ENCODE measurements around the gene MRPS7.

Gene MRPS7

DNA sequence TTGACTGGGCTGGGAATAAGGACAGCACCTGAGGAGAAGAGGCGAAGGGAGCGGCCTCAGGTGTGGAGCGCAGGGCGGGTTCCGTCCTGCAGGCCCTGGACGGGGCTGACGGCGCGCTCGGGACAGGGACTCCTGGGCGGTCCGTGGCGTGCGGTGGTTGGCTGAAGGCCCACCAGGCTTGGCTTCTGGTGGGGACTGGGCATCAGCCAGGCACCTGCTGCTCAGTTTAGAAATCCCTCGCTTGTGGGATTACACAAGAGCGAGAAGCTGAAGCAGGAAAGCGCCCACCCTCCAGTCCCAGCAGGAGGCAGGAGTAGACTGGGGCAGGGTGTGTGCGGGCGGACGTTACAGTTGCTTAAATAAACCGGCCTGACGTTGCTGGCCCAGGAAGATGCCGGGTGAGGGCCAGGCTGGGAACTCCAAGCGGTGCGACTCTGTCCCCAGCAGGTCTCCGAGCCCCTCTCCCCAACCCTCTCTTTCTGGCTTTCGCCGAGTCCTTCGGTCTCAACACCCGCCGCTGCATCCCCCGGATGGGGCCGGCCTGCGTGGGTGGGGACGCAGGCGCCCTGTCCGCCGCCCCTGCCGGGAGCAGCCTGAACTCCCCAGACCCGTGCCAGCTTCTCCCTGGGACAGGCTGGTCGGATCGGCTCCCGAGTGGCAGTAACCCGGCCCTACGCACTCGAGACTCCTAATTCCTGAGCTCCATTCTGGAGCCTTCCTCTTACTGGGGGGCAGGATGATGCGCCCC lies 8.7 kb downstream of the MRPS7 start:
- Histone ChIP-seq H3K4me3 (ENCODE audit: low read depth in 1 of 2, low read length in 1 of 2) (peak overlapping the region; percentile 85 to 88), H3K4me1 (ENCODE audit: control insufficient read depth in 1 of 2, insufficient read depth in 1 of 2, low read depth in 1 of 2, low read length in 1 of 2) (peaks cover 60 to 73% of the 10 kb centered on the region in 2 experiments), H3K27ac (peak overlapping the region; percentile 87), H3K9me3 (no peaks in the 10 kb centered on the region), H3K36me3 (no peaks in the 10 kb centered on the region), H3K27me3 (no peaks in the 10 kb centered on the region)
- TF ChIP-seq, protein P1, sequence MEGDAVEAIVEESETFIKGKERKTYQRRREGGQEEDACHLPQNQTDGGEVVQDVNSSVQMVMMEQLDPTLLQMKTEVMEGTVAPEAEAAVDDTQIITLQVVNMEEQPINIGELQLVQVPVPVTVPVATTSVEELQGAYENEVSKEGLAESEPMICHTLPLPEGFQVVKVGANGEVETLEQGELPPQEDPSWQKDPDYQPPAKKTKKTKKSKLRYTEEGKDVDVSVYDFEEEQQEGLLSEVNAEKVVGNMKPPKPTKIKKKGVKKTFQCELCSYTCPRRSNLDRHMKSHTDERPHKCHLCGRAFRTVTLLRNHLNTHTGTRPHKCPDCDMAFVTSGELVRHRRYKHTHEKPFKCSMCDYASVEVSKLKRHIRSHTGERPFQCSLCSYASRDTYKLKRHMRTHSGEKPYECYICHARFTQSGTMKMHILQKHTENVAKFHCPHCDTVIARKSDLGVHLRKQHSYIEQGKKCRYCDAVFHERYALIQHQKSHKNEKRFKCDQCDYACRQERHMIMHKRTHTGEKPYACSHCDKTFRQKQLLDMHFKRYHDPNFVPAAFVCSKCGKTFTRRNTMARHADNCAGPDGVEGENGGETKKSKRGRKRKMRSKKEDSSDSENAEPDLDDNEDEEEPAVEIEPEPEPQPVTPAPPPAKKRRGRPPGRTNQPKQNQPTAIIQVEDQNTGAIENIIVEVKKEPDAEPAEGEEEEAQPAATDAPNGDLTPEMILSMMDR (IDR thresholded peaks at IDR 0.05), result no peak

DNA sequence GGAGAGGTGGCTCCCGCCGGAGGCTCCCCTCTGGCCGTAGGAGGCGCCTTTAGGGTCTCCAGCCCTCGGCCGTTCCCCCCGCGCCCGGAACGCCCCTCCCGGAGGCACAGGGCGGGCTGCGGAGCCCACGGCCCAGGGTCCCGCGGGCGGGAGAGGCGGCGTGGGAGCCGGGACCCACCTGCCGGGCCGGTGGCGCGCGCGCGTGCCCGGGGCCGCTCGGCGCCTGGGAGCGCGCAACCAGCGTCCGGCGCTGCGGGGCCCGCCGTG lies 9.2 kb downstream of the MRPS7 start, which contains the start of gene MIF4GD:
TSS of gene MIF4GD (minus strand) at position 266 of the 267 bp plus-strand sequence. CDS start 1,036 bp downstream, outside the sequence.
- TF ChIP-seq, protein P1 (IDR thresholded peaks at IDR 0.05), result no peak
- Histone ChIP-seq H3K36me3 (no peaks in the 10 kb centered on the region), H3K27me3 (no peaks in the 10 kb centered on the region), H3K4me3 (ENCODE audit: low read depth in 1 of 2, low read length in 1 of 2) (peak within 1 kb of the TSS; percentile 88 to 93), H3K27ac (peak within 1 kb of the TSS; percentile 87), H3K9me3 (no peaks in the 10 kb centered on the region), H3K4me1 (ENCODE audit: control insufficient read depth in 1 of 2, insufficient read depth in 1 of 2, low read depth in 1 of 2, low read length in 1 of 2) (peaks cover 55 to 68% of the 10 kb centered on the region in 2 experiments)

DNA sequence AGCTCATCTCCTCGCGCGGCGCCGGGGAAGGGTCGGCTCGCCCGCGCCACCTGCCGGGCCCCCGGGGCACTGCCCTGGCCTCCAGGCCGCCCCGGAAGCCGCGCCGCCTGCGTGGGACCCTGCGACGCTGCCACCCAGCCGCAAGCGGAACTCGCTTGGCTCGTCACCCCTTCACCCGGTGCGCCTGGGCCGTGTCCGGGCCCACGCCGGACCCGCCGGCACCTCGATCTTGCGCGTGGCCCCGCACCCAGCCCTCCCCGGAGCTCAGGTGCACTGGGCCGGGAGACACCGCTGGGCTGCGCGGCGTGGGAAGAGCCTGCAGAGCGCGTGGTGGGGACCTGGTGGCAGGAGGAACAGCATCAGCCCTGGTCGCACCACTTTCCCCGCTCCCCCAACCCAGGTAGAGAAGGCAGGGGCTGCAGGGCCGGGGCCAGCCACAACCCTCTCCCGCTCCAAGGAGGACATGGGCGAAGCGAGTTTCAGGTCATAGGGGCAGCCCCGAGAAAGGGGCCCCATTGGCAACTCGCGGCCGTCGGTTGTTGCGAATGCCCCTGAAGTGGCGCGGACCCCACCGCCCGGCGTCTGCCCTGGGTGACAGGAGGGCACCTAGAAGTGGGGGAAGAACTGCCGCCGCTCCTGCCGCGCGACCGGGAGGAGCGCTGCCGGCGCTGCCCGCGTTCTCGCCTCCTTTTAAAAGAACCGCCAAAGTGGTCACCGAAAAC lies 9.7 kb downstream of the MRPS7 start:
- Histone ChIP-seq H3K9me3 (no peaks in the 10 kb centered on the region), H3K27me3 (no peaks in the 10 kb centered on the region), H3K4me3 (ENCODE audit: low read depth in 1 of 2, low read length in 1 of 2) (peak overlapping the region; percentile 88 to 93), H3K4me1 (ENCODE audit: control insufficient read depth in 1 of 2, insufficient read depth in 1 of 2, low read depth in 1 of 2, low read length in 1 of 2) (peaks cover 50 to 63% of the 10 kb centered on the region in 2 experiments), H3K36me3 (no peaks in the 10 kb centered on the region), H3K27ac (peak overlapping the region; percentile 87)
- TF ChIP-seq, protein P1 (IDR thresholded peaks at IDR 0.05), result peak; percentile 99

DNA sequence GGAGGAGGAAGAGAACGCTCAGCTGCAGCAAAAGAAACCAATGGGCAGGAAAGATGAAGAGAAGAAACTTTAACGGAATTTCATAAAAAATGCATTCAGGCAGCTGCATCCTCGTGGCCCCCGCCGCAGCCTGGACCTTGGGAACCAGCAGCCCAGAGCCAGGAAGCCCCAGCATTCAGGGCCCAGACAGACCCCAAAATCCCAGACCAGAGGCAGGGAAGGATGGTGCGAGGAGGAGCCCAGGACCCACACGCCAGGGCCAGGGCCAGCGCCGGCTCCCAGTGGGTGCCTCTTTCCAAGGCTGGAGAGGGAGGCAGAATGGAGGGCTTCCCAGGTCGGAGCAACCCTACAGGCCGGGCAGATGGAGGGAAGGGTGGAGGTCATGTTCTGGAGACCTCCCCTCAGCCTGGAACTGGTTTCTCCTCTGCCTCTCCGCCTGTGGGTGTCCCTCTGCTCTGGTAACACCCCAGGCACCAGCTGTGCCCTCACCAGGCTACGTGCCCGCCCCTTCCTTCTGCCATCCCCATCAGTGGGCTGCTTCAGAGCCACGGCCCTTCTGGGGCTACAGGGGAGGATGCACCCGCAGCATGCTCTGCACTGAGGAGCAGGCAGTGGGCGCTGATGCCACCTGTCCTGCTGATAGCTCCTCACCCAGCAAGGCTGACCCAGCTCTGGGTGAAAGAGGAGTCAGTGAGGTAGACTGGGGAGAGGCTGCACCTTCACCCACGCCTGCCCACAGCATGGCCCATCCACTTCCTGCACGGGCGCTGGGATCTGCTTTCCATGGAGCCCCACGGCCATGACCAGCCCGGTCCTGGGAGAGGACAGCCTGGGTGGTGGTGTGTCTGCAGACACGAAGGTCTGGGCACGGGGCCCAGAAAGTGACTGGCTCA lies 10.5 kb downstream of the MRPS7 start:
- Histone ChIP-seq H3K27ac (peak overlapping the region; percentile 87), H3K4me1 (ENCODE audit: control insufficient read depth in 1 of 2, insufficient read depth in 1 of 2, low read depth in 1 of 2, low read length in 1 of 2) (peaks cover 42 to 55% of the 10 kb centered on the region in 2 experiments), H3K36me3 (no peaks in the 10 kb centered on the region), H3K9me3 (no peaks in the 10 kb centered on the region), H3K27me3 (no peaks in the 10 kb centered on the region), H3K4me3 (ENCODE audit: low read depth in 1 of 2, low read length in 1 of 2) (peak overlapping the region; percentile 88 to 93)
- TF ChIP-seq, protein P1 (IDR thresholded peaks at IDR 0.05), result no peak

DNA sequence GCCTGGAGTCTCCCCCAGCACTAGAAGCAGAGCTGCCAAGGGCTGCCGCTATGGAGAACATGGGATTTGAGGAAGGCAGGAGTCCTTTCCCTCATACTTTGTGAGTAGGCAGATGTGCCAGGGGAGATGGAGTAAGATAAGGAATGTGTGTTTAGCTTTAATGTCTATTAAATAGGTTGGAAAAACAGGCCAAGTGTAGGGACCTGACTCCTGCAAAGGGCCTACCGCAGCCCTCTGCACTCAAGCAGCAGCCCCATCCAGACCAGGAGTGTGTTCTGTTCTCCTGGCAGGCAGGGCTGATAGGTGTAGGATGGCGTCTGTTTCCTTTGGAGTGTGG lies 11.1 kb downstream of the MRPS7 start:
- no peak overlapping the region for H3K4me3 ChIP-seq (ENCODE audit: low read depth in 1 of 2, low read length in 1 of 2)
- TF ChIP-seq, protein P1 (IDR thresholded peaks at IDR 0.05), result no peak
- H3K36me3 ChIP-seq, result no peaks in the 10 kb centered on the region
- no peaks in the 10 kb centered on the region for H3K27me3 ChIP-seq
- H3K9me3 ChIP-seq, result no peaks in the 10 kb centered on the region
- peaks cover 35 to 49% of the 10 kb centered on the region in 2 experiments for H3K4me1 ChIP-seq (ENCODE audit: control insufficient read depth in 1 of 2, insufficient read depth in 1 of 2, low read depth in 1 of 2, low read length in 1 of 2)
- no peak overlapping the region for H3K27ac ChIP-seq

Data from neutrophil (primary cell).